GM12878 (cell line): ENCODE results near the gene CCDC141.

Experiments
- EP300 ChIP-seq, 2 experiments: fragments of 150-350 bp in 1 of 2; IDR thresholded peaks; 2 replicates each; pipeline ENCODE4 v1.6.1; 2011 to 2012; ENCODE audit warnings: low read depth in 2 of 2, low read length in 2 of 2, borderline replicate concordance in 1 of 2, improper control_type of control experiment in 1 of 2, inconsistent platforms in 1 of 2; ENCODE audit not compliant: control insufficient read depth in 1 of 2
- EZH2 ChIP-seq: IDR thresholded peaks from 2 replicates; pipeline ENCODE4 v1.6.1; 2012; ENCODE audit warnings: low read depth, mild to moderate bottlenecking, control low read depth, inconsistent platforms, low read length, borderline replicate concordance; ENCODE audit not compliant: control insufficient read depth
- RCOR1 ChIP-seq: conservative IDR thresholded peaks from 2 replicates; pipeline ENCODE4 v1.6.1; 2012; ENCODE audit warnings: low read depth, low read length, improper control_type of control experiment
- RFX5 ChIP-seq: IDR thresholded peaks from 2 replicates; pipeline ENCODE4 v1.6.1; 2011; ENCODE audit warnings: low read depth, low read length, improper control_type of control experiment
- SMC3 ChIP-seq: IDR thresholded peaks from 2 replicates; pipeline ENCODE4 v1.6.1; 2011; ENCODE audit warnings: low read length, improper control_type of control experiment, borderline replicate concordance
- SUPT20H ChIP-seq: IDR thresholded peaks from 2 replicates; pipeline ENCODE4 v1.6.1; 2011; ENCODE audit warnings: low read depth, mild to moderate bottlenecking, low read length, moderate library complexity, borderline replicate concordance; ENCODE audit not compliant: control insufficient read depth
- ZNF207 ChIP-seq: fragments of 450-650 bp; IDR thresholded peaks from 2 replicates; pipeline ENCODE4 v1.6.1; 2014; ENCODE audit warnings: antibody characterized with exemption, mild to moderate bottlenecking, borderline replicate concordance

DNA sequence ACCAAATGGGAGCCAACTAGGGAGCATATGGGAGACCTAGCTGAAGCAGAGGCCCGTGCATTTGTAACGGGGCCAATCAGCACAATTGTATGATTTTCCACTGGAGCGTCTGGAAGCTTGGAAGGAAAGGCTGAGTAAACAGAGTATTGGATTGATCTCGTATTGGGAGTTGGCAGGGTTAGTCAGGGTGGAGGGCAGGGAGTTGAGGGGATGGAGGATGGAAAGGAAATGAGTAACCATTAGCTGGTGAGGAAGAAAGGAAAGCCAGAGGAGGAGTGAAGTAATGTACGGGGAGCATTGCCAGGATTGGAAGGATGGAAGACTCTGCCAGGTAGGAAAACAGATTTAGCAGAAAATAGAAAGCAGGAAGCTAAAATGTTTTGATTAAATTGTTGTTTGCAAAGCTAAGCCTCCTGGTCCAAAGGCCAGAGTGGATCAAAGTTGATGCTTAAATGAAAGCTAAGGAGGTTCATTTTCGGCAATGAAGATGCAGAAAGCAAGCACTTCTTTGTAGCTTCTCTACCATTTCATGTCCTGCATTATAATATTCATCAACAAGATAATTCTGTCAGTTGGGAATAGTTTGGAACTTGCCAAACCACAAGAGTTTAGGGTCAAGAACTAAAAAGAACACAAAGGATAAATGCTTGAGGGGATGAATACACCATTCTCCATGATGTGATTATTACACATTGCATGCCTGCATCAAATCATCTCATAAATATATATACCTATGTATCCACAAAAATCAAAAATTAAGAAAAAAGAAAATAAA is 167.1 kb downstream of the CCDC141 start:
- TF ChIP-seq SMC3 (no peak), RFX5 (no peak), EP300 (IDR thresholded peaks at IDR 0.05; ENCODE audit: borderline replicate concordance in 1 of 2, control insufficient read depth in 1 of 2, low read depth in 2 of 2, low read length in 2 of 2) (no peak), ZNF207 (no peak), EZH2 (no peak), SUPT20H (no peak), RCOR1 (no peak)
